Peyer's patch (tissue), 4 donors: Measurements from ENCODE around the gene EYA4.

Source experiments
- CTCF ChIP-seq, 6 experiments: fragments of 450-650 bp in 4 of 6; fragments of 200-600 bp in 2 of 6; sonication (generic) in 1 of 6; IDR thresholded peaks; one replicate each; pipeline ENCODE4 v1.5.1; 2017 to 2019; ENCODE audit warnings: antibody characterized with exemption in 6 of 6, mild to moderate bottlenecking in 3 of 6, moderate library complexity in 1 of 6
- POLR2A ChIP-seq, 2 donors: fragments of 450-650 bp; IDR thresholded peaks; one replicate each; pipeline ENCODE4 v1.5.1; 2017; ENCODE audit warnings: antibody characterized with exemption in 2 of 2, mild to moderate bottlenecking in 2 of 2, moderate library complexity in 2 of 2

DNA sequence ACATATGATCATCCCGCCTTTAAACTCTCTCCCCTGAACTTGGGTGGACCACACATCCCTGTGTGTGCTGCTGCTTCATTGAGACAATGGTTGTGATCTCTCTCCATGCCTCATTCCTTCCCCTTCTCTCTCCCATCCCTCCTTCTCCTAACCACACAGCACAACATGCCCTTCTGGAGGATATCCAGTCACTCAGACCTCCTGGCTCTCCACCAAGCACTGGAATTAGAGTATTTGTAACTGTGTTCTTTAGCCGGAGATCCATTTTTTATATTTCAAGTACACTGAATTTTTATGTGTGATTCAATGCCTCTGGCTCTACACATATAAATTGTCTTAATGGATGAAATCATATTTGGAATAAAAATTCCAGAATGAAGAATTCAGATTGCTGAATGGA, 287.4 kb downstream of the EYA4 start:
- TF ChIP-seq CTCF (IDR thresholded peaks at IDR 0.05) (no peak), POLR2A (IDR thresholded peaks at IDR 0.05) (no peak)
